HCT116 (cell line): ENCODE results near the gene TSC2. TPM values are rescaled to one million over a fixed set of nuclear protein-coding genes. Genes with fewer than 3 reads are reported as not detected.
"Not testable (repeated sequence)": the region's sequence is repeated elsewhere in the genome, so short reads cannot be mapped to it uniquely, and the experiment has no call there.

Source experiments
- ATAC-seq: fragments of 200-7000 bp; cut with Tn5 transposase; 2 replicates; pipeline ENCODE4 v1.9.1; 2020; ENCODE audit warnings: mild to moderate bottlenecking, moderate library complexity
- BruUV-seq: library from RNA; stranded (reverse); fragments of 400-500 nt; replicated peaks from 2 replicates; lab custom pipeline; 2021; lab: Mats Ljungman, UMichigan
- CTCF ChIA-PET: fragments of 300-600 bp; sonication (Branson Sonifier 250); formaldehyde crosslinking; loops from one replicate; lab custom pipeline; 2021; ENCODE audit warnings: antibody characterized with exemption; lab: Charles Lee
- POLR2A ChIA-PET: fragments of 300-600, 350-600 bp; sonication (Branson Sonifier 250); formaldehyde crosslinking; loops from one replicate; lab custom pipeline; 2021; ENCODE audit warnings: antibody characterized with exemption; lab: Charles Lee
- RAD21 ChIA-PET, 2 experiments: fragments of 300-600 bp; sonication (Branson Sonifier 250); formaldehyde crosslinking; loops; one replicate each; lab custom pipeline; 2023; ENCODE audit warnings: low total read pairs in 2 of 2; ENCODE audit not compliant: uncharacterized antibody in 2 of 2, unreplicated experiment in 2 of 2, low non-redundant PET in 1 of 2; lab: Charles Lee
- DNase-seq: peaks from one replicate; pipeline ENCODE4 v3.0.0-alpha.2; 2010; ENCODE audit warnings: low read depth, low spot score
- H2AFZ ChIP-seq: fragments of 200-600 bp; shearing (Covaris generic), sonication (generic); 2 replicates; pipeline ENCODE4 v1.6.1; 2017; ENCODE audit warnings: low read depth, mixed run types, mixed read lengths, antibody characterized with exemption, low read length; ENCODE audit not compliant: poor library complexity, severe bottlenecking
- H3K27ac ChIP-seq: 2 replicates; pipeline ENCODE4 v1.5.1; 2012; ENCODE audit warnings: low read depth, low read length
- H3K27me3 ChIP-seq: fragments of 200-600 bp; sonication (generic); 2 replicates; pipeline ENCODE4 v1.6.1; 2016; ENCODE audit warnings: mixed run types, low read length, mixed read lengths; ENCODE audit not compliant: insufficient read depth
- H3K36me3 ChIP-seq, 2 experiments: fragments of 200-500 bp in 1 of 2; fragments of 200-600 bp in 1 of 2; sonication (Bioruptor generic) in 1 of 2; sonication (generic) in 1 of 2; 2 replicates each; pipeline versions ENCODE4 v1.5.1 to v1.6.1; 2014 to 2016; ENCODE audit warnings: low read length in 2 of 2, inconsistent platforms in 1 of 2, mixed read lengths in 1 of 2, mixed run types in 1 of 2; ENCODE audit not compliant: insufficient read depth in 2 of 2, control insufficient read depth in 1 of 2
- H3K4me1 ChIP-seq, 2 experiments: fragments of 200-600 bp in 1 of 2; sonication (generic) in 1 of 2; 2 replicates each; pipeline versions ENCODE4 v1.5.1 to v1.6.1; 2012 to 2017; ENCODE audit warnings: low read length in 2 of 2, inconsistent platforms in 1 of 2, mild to moderate bottlenecking in 1 of 2, mixed read lengths in 1 of 2, mixed run types in 1 of 2, moderate library complexity in 1 of 2; ENCODE audit not compliant: insufficient read depth in 2 of 2, control insufficient read depth in 1 of 2
- H3K4me2 ChIP-seq: fragments of 200-600 bp; sonication (generic); 2 replicates; pipeline ENCODE4 v1.6.1; 2017; ENCODE audit warnings: mixed run types, low read length, mixed read lengths
- H3K4me3 ChIP-seq, 2 experiments: fragments of 200-600 bp in 1 of 2; sonication (generic) in 1 of 2; replicated peaks in 1 of 2; 2 replicates each; pipeline ENCODE4 v1.5.1; 2011 to 2016; ENCODE audit warnings: low read length in 2 of 2, control low read depth in 1 of 2, low read depth in 1 of 2, mild to moderate bottlenecking in 1 of 2, mixed read lengths in 1 of 2, mixed run types in 1 of 2
- H3K79me2 ChIP-seq: fragments of 200-600 bp; sonication (generic); 2 replicates; pipeline ENCODE4 v1.6.1; 2017; ENCODE audit warnings: mild to moderate bottlenecking, mixed run types, low read length, moderate library complexity, mixed read lengths; ENCODE audit not compliant: insufficient read depth
- H3K9ac ChIP-seq: fragments of 200-600 bp; sonication (generic); 2 replicates; pipeline ENCODE4 v1.6.1; 2016; ENCODE audit warnings: low read length, mixed read lengths
- H3K9me2 ChIP-seq: fragments of 200-600 bp; sonication (generic), shearing (Covaris generic); 2 replicates; pipeline ENCODE4 v1.6.1; 2017; ENCODE audit warnings: mixed run types, mild to moderate bottlenecking, moderate library complexity; ENCODE audit not compliant: insufficient read depth
- H3K9me3 ChIP-seq, 2 experiments: fragments of 200-500 bp in 1 of 2; fragments of 200-600 bp in 1 of 2; sonication (Bioruptor generic) in 1 of 2; sonication (generic) in 1 of 2; 2 replicates each; pipeline ENCODE4 v1.6.1; 2014 to 2017; ENCODE audit warnings: low read length in 2 of 2, mixed read lengths in 2 of 2, inconsistent platforms in 1 of 2, low read depth in 1 of 2, mild to moderate bottlenecking in 1 of 2, mixed run types in 1 of 2, moderate library complexity in 1 of 2; ENCODE audit not compliant: control insufficient read depth in 1 of 2, insufficient read depth in 1 of 2
- H4K20me1 ChIP-seq: fragments of 200-600 bp; sonication (generic), shearing (Covaris generic); 2 replicates; pipeline ENCODE4 v1.6.1; 2017; ENCODE audit warnings: mixed run types, mild to moderate bottlenecking, moderate library complexity; ENCODE audit not compliant: insufficient read depth
- EZH2 ChIP-seq: fragments of 200-600 bp; sonication (generic); IDR thresholded peaks from 2 replicates; pipeline ENCODE4 v1.6.1; 2017; ENCODE audit warnings: antibody characterized with exemption, mixed run types
- EZH2phosphoT487 ChIP-seq: fragments of 200-600 bp; IDR thresholded peaks from 2 replicates; pipeline ENCODE4 v1.6.1; 2018; ENCODE audit warnings: antibody characterized with exemption, borderline replicate concordance
- FOSL1 ChIP-seq: IDR thresholded peaks from 2 replicates; pipeline ENCODE4 v1.6.1; 2012; ENCODE audit warnings: low read depth
- POLR2AphosphoS5 ChIP-seq: IDR thresholded peaks from 2 replicates; pipeline ENCODE4 v1.6.1; 2011; ENCODE audit warnings: mild to moderate bottlenecking, low read depth, low read length, moderate library complexity
- SIN3A ChIP-seq: IDR thresholded peaks from 2 replicates; pipeline ENCODE4 v1.6.1; 2012; ENCODE audit warnings: low read depth
- SP1 ChIP-seq: IDR thresholded peaks from 2 replicates; pipeline ENCODE4 v1.6.1; 2012; ENCODE audit warnings: low read depth
- TCF7L2 ChIP-seq: IDR thresholded peaks from 2 replicates; pipeline ENCODE4 v1.7.0; 2011; ENCODE audit warnings: borderline replicate concordance, inconsistent platforms; ENCODE audit not compliant: insufficient read depth, insufficient read length; ENCODE audit errors: extremely low read depth
- YY1 ChIP-seq: IDR thresholded peaks from 2 replicates; pipeline ENCODE4 v1.6.1; 2011; ENCODE audit warnings: low read length, low read depth, moderate library complexity, mild to moderate bottlenecking; ENCODE audit not compliant: insufficient replicate concordance; ENCODE audit errors: extremely low read depth
- ZFX ChIP-seq: fragments of 450-650 bp; IDR thresholded peaks from 2 replicates; pipeline ENCODE4 v1.6.1; 2017
- ZNF274 ChIP-seq: fragments of 200-500 bp; sonication (Bioruptor generic); IDR thresholded peaks from 2 replicates; pipeline ENCODE4 v1.6.1; 2014; ENCODE audit warnings: mild to moderate bottlenecking, low read depth, low read length, inconsistent platforms
- intact Hi-C: fragments of 100-400 bp; cut with micrococcal nuclease; formaldehyde crosslinking; loops from 2 replicates; pipeline ENCODE4 v1.10.0; 2022
- total RNA-seq: library from RNA; stranded (reverse); gene quantifications from one replicate; pipeline ENCODE4 v1.2.1, GENCODE V29; 2021; ENCODE audit not compliant: unreplicated experiment
- TF ChIP-seq, protein P1 (sequence below): IDR thresholded peaks from 2 replicates; pipeline ENCODE4 v1.6.1; 2012

Gene TSC2
- total RNA-seq, 1 experiment from 2014 or later: 74.1 TPM

DNA sequence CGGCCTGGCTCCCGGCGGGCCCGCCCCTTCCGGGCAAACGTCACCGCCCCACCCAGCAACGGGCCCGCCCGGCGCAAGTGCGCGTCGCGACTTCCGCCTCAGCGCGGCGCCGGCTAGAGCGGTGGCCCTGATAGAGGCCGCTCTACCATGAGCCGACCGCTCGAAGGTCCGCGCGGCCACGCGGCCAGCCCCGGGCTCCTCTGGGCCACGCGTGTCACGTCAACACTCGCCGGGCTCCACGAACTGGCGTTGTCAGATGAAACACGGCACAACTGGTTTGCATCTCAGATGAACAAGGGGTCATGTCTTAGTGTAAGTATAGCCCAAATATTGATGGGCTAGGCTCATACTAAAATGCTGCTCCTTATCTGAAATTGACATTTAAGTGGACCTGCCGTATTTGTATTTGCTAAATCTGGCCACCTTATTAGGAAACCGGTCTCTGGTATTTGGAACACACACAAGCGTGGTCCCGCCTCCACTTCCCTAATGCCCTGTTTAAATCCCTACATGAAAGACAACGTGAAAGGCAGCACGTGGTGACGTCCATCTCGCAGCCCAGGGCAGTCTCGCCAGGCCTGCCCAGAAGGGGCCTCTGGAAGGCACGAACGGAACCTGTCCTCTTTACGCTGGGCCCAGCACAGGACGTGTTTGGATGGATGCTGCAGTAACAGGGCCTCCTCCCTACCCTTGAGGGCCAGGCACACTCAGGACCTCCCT lies 37.8 kb upstream of the TSC2 start, which contains the start of gene ZNF598:
Gene ZNF598, minus strand, starts transcription at position 31 of the 720 bp plus-strand sequence.
- peaks cover 9% of the 10 kb centered on the region; the same call in 1 of the 2 replicates for H4K20me1 ChIP-seq
- peak within 1 kb of the TSS; percentile 99 for H3K4me2 ChIP-seq
- H3K79me2 ChIP-seq: peaks cover 55% of the 10 kb centered on the region
- no peak within 1 kb of the TSS for H2AFZ ChIP-seq
- peaks cover 23 to 50% of the 10 kb centered on the region in 2 experiments for H3K4me1 ChIP-seq
- ChIA-PET POLR2A (no interaction called here), CTCF (no interaction called here), RAD21 (no interaction called here)
- peak; percentile 90 for ATAC-seq
- peak within 1 kb of the TSS; percentile 92 for H3K27ac ChIP-seq
- no peaks in the 10 kb centered on the region for H3K9me3 ChIP-seq
- TF ChIP-seq TCF7L2 (peak; percentile 27), POLR2AphosphoS5 (peak; percentile 82), SIN3A (peak; percentile 53), YY1 (peak; percentile 59), ZNF274 (no peak), EZH2phosphoT487 (no peak), FOSL1 (no peak), ZFX (peak; percentile 62), SP1 (0 out of 2 replicates have a peak, but pooled peaks have one; percentile 39), EZH2 (no peak)
- TF ChIP-seq, protein P1, sequence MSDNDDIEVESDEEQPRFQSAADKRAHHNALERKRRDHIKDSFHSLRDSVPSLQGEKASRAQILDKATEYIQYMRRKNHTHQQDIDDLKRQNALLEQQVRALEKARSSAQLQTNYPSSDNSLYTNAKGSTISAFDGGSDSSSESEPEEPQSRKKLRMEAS: peak; percentile 96
- TF ChIP-seq, all 23 proteins: peak for 7
- peak within 1 kb of the TSS; percentile 79 to 87 for H3K4me3 ChIP-seq
- 0 out of 4 replicates have a peak, but pooled peaks cover 0 to 7% of the 10 kb centered on the region in 2 experiments for H3K36me3 ChIP-seq
- H3K9me2 ChIP-seq: no peaks in the 10 kb centered on the region
- TSS peak; percentile 97 for BruUV-seq
- peak; percentile 60 for DNase-seq
- intact Hi-C loops: no loop called here
- peak within 1 kb of the TSS; percentile 97 for H3K9ac ChIP-seq
- H3K27me3 ChIP-seq: no peaks in the 10 kb centered on the region

DNA sequence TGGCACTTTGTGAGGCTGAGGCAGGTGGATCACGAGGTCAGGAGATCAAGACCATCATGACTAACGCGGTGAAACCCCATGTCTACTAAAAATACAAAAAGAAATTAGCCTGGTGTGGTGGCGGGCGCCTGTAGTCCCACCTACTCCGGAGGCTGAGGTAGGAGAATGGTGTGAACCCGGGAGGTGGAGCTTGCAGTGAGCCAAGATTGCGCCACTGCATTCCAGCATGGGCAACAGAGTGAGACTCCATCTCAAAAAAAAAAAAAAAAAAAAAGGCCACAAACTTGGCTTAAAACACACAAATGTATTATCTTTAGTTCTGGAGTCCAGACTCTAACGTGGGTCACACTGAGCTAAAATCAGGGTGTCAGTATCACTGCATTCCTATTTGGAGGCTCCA lies 36.1 kb upstream of the TSC2 start:
- Histone ChIP-seq H3K4me1 (peaks cover 32 to 50% of the 10 kb centered on the region in 2 experiments), H3K79me2 (peaks cover 37% of the 10 kb centered on the region)
- H3K27ac ChIP-seq, H3K9me2 ChIP-seq, H3K36me3 ChIP-seq, H3K4me2 ChIP-seq, DNase-seq, BruUV-seq, H3K9ac ChIP-seq, H3K27me3 ChIP-seq, RAD21 ChIA-PET, intact Hi-C loops, ATAC-seq, H3K4me3 ChIP-seq, H2AFZ ChIP-seq, H4K20me1 ChIP-seq, H3K9me3 ChIP-seq: not testable (repeated sequence)
- ChIA-PET CTCF (interaction anchor here (0.8 kb wide), 1 partner anchor 11 kb away, joined by 3 read pairs; no protein-coding TSS in a partner anchor), POLR2A (interaction anchor here (1.3 to 1.4 kb wide), 2 partner anchors 10 to 144 kb away, joined by 3 to 5 read pairs; partner anchors contain the start of gene TRAF7)
